CD4-positive, CD25-positive, alpha-beta regulatory T cell (primary cell): ENCODE results near the gene MTA1. TPM values are rescaled to one million over a fixed set of nuclear protein-coding genes. Genes with fewer than 3 reads are reported as not detected.

Experiments
- ATAC-seq, 2 donors: fragments of 150-1000 bp; cut with Tn5 transposase; one replicate each; pipeline ENCODE4 v1.10.0; 2021; ENCODE audit warnings: low read depth in 2 of 2, moderate number of reproducible peaks in 2 of 2, moderate library complexity in 1 of 2
- DNase-seq, 3 donors: peaks; one replicate each; pipeline versions ENCODE4 v3.0.0 to v3.0.0-alpha.2; 2012 to 2022; ENCODE audit warnings: mixed read lengths in 1 of 3
- H3K27ac ChIP-seq: one replicate; pipeline ENCODE4 v1.7.0; 2013; ENCODE audit warnings: mild to moderate bottlenecking, low read length; ENCODE audit not compliant: insufficient read depth, poor library complexity, severe bottlenecking
- H3K27me3 ChIP-seq: one replicate; pipeline ENCODE4 v1.7.0; 2013; ENCODE audit warnings: low read length; ENCODE audit not compliant: control insufficient read depth, insufficient read depth
- H3K36me3 ChIP-seq: one replicate; pipeline ENCODE4 v1.7.0; 2013; ENCODE audit warnings: mild to moderate bottlenecking, low read length, moderate library complexity; ENCODE audit not compliant: control insufficient read depth, insufficient read depth
- H3K4me1 ChIP-seq: 2 replicates; pipeline ENCODE4 v1.7.0; 2013; ENCODE audit warnings: mild to moderate bottlenecking, low read length; ENCODE audit not compliant: insufficient read depth, control insufficient read depth, poor library complexity, severe bottlenecking
- H3K4me3 ChIP-seq: one replicate; pipeline ENCODE4 v1.7.0; 2013; ENCODE audit warnings: low read depth, mild to moderate bottlenecking, low read length, moderate library complexity
- H3K9me3 ChIP-seq, 2 experiments: 1 replicate in 1 of 2; 2 replicates in 1 of 2; pipeline ENCODE4 v1.7.0; 2013; ENCODE audit warnings: low read length in 2 of 2, mild to moderate bottlenecking in 1 of 2, moderate library complexity in 1 of 2; ENCODE audit not compliant: control insufficient read depth in 2 of 2
- H3K27ac Mint-ChIP-seq, 3 donors: one replicate each; pipeline ENCODE4 v1.8.0; 2020 to 2022; ENCODE audit warnings: mild to moderate bottlenecking in 3 of 3, mixed read lengths in 3 of 3, moderate library complexity in 2 of 3
- H3K27me3 Mint-ChIP-seq: one replicate; pipeline ENCODE4 v1.8.0; 2022; ENCODE audit warnings: mild to moderate bottlenecking, mixed read lengths
- H3K36me3 Mint-ChIP-seq: one replicate; pipeline ENCODE4 v1.8.0; 2020; ENCODE audit warnings: mixed read lengths
- H3K4me1 Mint-ChIP-seq, 4 donors: one replicate each; pipeline ENCODE4 v1.8.0; 2020 to 2022; ENCODE audit warnings: mixed read lengths in 4 of 4, mild to moderate bottlenecking in 1 of 4
- H3K4me3 Mint-ChIP-seq, 4 donors: one replicate each; pipeline ENCODE4 v1.8.0; 2020 to 2022; ENCODE audit warnings: mild to moderate bottlenecking in 4 of 4, mixed read lengths in 4 of 4, moderate library complexity in 3 of 4
- H3K9me3 Mint-ChIP-seq, 7 donors: one replicate each; pipeline ENCODE4 v1.8.0; 2020 to 2022; ENCODE audit warnings: mixed read lengths in 7 of 7, mild to moderate bottlenecking in 3 of 7, moderate library complexity in 2 of 7
- polyA plus RNA-seq, 4 donors: library from polyadenylated mRNA; unstranded; fragments of 300-500 nt; fragmentation: Illumina TruSeq; gene quantifications; one replicate each; pipeline ENCODE4 v1.2.3, GENCODE V29; 2021
- total RNA-seq: library from RNA; stranded (reverse); gene quantifications from one replicate; pipeline ENCODE4 v1.2.3, GENCODE V29; 2022

The MTA1 gene
- total and polyA plus RNA-seq, 5 donors from 2014 or later, result 2.5 to 123 (median 3.1) TPM

- DNase-seq (no peak), ATAC-seq (no peak)
- H3K27ac ChIP-seq, result no peak overlapping the region
- Mint-ChIP-seq H3K27ac (no peak overlapping the region), H3K4me1 (no peaks in the 10 kb centered on the region), H3K4me3 (no peak overlapping the region), H3K9me3 (no peaks in the 10 kb centered on the region), H3K36me3 (no peaks in the 10 kb centered on the region), H3K27me3 (no peaks in the 10 kb centered on the region)
- peaks cover 3% of the 10 kb centered on the region for H3K36me3 ChIP-seq
- no peak overlapping the region for H3K4me3 ChIP-seq
- no peaks in the 10 kb centered on the region for H3K9me3 ChIP-seq
- no peaks in the 10 kb centered on the region for H3K27me3 ChIP-seq
- no peaks in the 10 kb centered on the region for H3K4me1 ChIP-seq
Measured at GRCh38 chr14:105384605-105385321, 34.9 kb upstream of the MTA1 start.

DNA sequence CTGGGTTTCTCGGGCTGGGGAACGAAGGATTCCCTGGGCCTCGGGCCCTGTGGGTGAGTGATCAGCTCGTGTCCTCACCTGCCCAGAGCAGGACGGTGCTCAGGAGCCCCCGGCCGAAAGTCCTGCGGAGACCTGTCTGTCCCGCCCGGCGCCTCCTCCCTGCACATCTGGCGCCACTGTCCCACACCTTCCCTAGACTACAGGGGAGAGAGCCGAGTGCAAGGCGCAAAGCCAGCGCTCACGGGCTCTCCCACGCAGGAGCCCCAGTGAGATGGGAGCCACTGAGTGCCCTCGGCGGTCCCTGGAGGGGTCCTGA lies 34.3 kb upstream of the MTA1 start:
- no peaks in the 10 kb centered on the region for H3K4me1 ChIP-seq
- H3K27me3 ChIP-seq, result no peaks in the 10 kb centered on the region
- H3K36me3 ChIP-seq, result peaks cover 3% of the 10 kb centered on the region
- H3K27ac ChIP-seq, result no peak overlapping the region
- no peaks in the 10 kb centered on the region for H3K9me3 Mint-ChIP-seq
- H3K4me3 ChIP-seq, result no peak overlapping the region
- no peaks in the 10 kb centered on the region for H3K36me3 Mint-ChIP-seq
- ATAC-seq (no peak), DNase-seq (no peak)
- H3K4me3 Mint-ChIP-seq, result no peak overlapping the region
- no peaks in the 10 kb centered on the region for H3K27me3 Mint-ChIP-seq
- no peak overlapping the region for H3K27ac Mint-ChIP-seq
- no peaks in the 10 kb centered on the region for H3K9me3 ChIP-seq
- peaks cover 0 to 5% (median 1%) of the 10 kb centered on the region in 4 donors for H3K4me1 Mint-ChIP-seq

- H3K9me3 Mint-ChIP-seq, result no peaks in the 10 kb centered on the region
- H3K4me3 Mint-ChIP-seq, result no peak overlapping the region
- no peaks in the 10 kb centered on the region for H3K9me3 ChIP-seq
- H3K27me3 ChIP-seq, result no peaks in the 10 kb centered on the region
- H3K27ac Mint-ChIP-seq, result no peak overlapping the region
- H3K27me3 Mint-ChIP-seq, result no peaks in the 10 kb centered on the region
- no peak for ATAC-seq
- no peak overlapping the region for H3K4me3 ChIP-seq
- DNase-seq, result no peak
- no peak overlapping the region for H3K27ac ChIP-seq
- H3K4me1 ChIP-seq, result no peaks in the 10 kb centered on the region
- H3K4me1 Mint-ChIP-seq, result peaks cover 0 to 8% (median 1%) of the 10 kb centered on the region in 4 donors
- H3K36me3 Mint-ChIP-seq, result no peaks in the 10 kb centered on the region
- H3K36me3 ChIP-seq, result peaks cover 3% of the 10 kb centered on the region
Measured at GRCh38 chr14:105385698-105386365, 33.8 kb upstream of the MTA1 start.

DNA sequence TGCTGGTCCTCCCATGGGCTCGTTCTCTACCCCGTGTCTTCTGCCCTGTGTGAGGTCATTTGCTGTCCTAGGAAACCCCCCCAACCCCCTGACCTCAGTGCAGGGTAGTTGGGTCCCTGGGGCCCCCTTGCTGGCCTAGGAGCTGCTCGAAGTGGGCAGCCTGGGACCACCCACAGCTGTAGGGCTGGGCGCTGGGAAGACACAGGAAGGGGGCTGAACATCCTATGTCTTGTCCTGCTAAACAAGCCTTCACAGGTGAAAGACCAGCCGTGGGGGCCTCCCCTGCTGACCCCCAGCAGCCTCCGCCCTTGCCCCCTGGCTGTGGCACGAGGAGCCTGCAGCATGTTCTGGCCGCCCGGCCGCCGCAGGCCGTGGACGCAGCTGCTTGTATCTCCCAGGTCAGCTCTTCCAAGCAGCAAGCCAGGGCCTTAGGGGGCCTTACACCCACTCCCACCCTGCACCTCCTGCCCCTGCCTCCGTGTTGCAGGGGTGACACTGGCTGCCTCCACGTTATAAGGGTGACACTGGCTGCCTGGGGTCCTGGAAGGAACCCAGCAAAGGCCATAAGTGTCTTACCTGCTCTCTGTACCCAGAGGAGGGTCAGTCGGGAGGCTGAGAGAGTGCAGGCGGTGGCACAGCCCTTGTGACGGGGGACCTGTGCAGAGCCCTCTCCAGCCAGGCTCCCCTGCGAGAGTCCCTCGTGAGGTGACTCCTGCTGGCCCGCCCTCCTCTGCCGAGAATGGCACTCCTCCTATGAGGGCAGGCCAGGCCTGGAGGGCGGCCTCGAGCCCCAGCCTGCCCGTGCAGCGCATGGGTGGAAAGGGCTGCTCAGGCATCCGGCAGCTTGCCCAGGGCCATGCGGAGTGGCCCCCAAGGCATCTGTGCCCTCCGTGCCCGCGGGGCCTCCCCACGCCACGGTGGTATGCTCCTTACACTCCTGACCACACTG lies 32.8 kb upstream of the MTA1 start:
- Histone ChIP-seq H3K4me3 (no peak overlapping the region), H3K27ac (no peak overlapping the region), H3K36me3 (peaks cover 3% of the 10 kb centered on the region), H3K27me3 (no peaks in the 10 kb centered on the region), H3K9me3 (no peaks in the 10 kb centered on the region), H3K4me1 (no peaks in the 10 kb centered on the region)
- Mint-ChIP-seq H3K4me3 (no peak overlapping the region), H3K27me3 (no peaks in the 10 kb centered on the region), H3K4me1 (peaks cover 0 to 8% (median 1%) of the 10 kb centered on the region in 4 donors), H3K9me3 (no peaks in the 10 kb centered on the region), H3K36me3 (no peaks in the 10 kb centered on the region), H3K27ac (no peak overlapping the region)
- DNase-seq (no peak), ATAC-seq (no peak)

DNA sequence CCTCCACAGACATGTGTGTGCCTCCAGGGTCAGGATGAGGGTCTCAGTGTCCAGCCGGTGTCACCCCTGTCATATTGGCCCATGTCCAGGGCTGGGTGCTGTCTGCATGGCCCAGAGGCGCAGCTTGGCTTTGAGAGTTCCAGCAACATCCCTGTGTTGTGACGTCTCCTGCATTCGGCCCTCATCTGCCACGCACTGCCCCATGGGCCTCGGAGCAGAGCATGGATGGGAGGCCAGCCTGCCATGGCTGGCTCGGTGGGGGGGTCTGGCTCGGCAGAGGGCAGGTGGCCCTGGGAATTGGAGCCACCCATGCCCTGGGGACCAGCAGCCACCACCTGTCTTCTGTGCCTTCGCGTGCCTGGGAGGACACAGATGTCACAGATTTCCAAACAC lies 32.1 kb upstream of the MTA1 start:
- ATAC-seq (no peak), DNase-seq (no peak)
- Histone ChIP-seq H3K9me3 (no peaks in the 10 kb centered on the region), H3K4me1 (no peaks in the 10 kb centered on the region), H3K27ac (no peak overlapping the region), H3K36me3 (peaks cover 3% of the 10 kb centered on the region), H3K27me3 (no peaks in the 10 kb centered on the region), H3K4me3 (no peak overlapping the region)
- Mint-ChIP-seq H3K9me3 (no peaks in the 10 kb centered on the region), H3K4me3 (no peak overlapping the region), H3K36me3 (no peaks in the 10 kb centered on the region), H3K27me3 (no peaks in the 10 kb centered on the region), H3K27ac (peak overlapping the region in 1 of 3 donors; percentile 20), H3K4me1 (peaks cover 0 to 8% (median 1%) of the 10 kb centered on the region in 4 donors)

GRCh38 chr14:105388110-105388951 lies 31.3 kb upstream of the MTA1 start:
- H3K36me3 Mint-ChIP-seq, result no peaks in the 10 kb centered on the region
- ATAC-seq (no peak), DNase-seq (no peak)
- H3K27me3 ChIP-seq, result no peaks in the 10 kb centered on the region
- H3K4me3 Mint-ChIP-seq, result no peak overlapping the region
- no peaks in the 10 kb centered on the region for H3K4me1 ChIP-seq
- no peaks in the 10 kb centered on the region for H3K9me3 Mint-ChIP-seq
- H3K27ac Mint-ChIP-seq, result no peak overlapping the region
- H3K27ac ChIP-seq, result no peak overlapping the region
- peaks cover 0 to 8% (median 1%) of the 10 kb centered on the region in 4 donors for H3K4me1 Mint-ChIP-seq
- peaks cover 3% of the 10 kb centered on the region for H3K36me3 ChIP-seq
- no peaks in the 10 kb centered on the region for H3K27me3 Mint-ChIP-seq
- H3K9me3 ChIP-seq, result no peaks in the 10 kb centered on the region
- H3K4me3 ChIP-seq, result no peak overlapping the region

GRCh38 chr14:105388976-105389375 lies 30.7 kb upstream of the MTA1 start:
- DNase-seq (no peak), ATAC-seq (no peak)
- H3K36me3 ChIP-seq, result peaks cover under 1% of the 10 kb centered on the region
- no peaks in the 10 kb centered on the region for H3K27me3 Mint-ChIP-seq
- no peaks in the 10 kb centered on the region for H3K4me1 ChIP-seq
- H3K27ac ChIP-seq, result no peak overlapping the region
- H3K27ac Mint-ChIP-seq, result no peak overlapping the region
- no peaks in the 10 kb centered on the region for H3K9me3 ChIP-seq
- no peaks in the 10 kb centered on the region for H3K9me3 Mint-ChIP-seq
- no peaks in the 10 kb centered on the region for H3K27me3 ChIP-seq
- H3K4me3 Mint-ChIP-seq, result no peak overlapping the region
- H3K36me3 Mint-ChIP-seq, result no peaks in the 10 kb centered on the region
- H3K4me3 ChIP-seq, result no peak overlapping the region
- peaks cover 0 to 8% (median 1%) of the 10 kb centered on the region in 4 donors for H3K4me1 Mint-ChIP-seq
